ENCODE measurements around the gene PSTPIP1.

The PSTPIP1 gene

GRCh38 chr15:76996526-76997401 lies 1.8 kb downstream of the PSTPIP1 start:
- ATAC-seq = peak; percentile 47
- TF ChIP-seq TCF4 (CRISPR knock-in tag; IDR thresholded peaks at IDR 0.05; ENCODE audit: borderline replicate concordance) (no peak), ESRRG (CRISPR knock-in tag; IDR thresholded peaks at IDR 0.05) (no peak), PPARA (CRISPR knock-in tag; IDR thresholded peaks at IDR 0.05; ENCODE audit: borderline replicate concordance) (no peak), GLIS3 (CRISPR knock-in tag; IDR thresholded peaks at IDR 0.05) (no peak), TSHZ2 (CRISPR knock-in tag; IDR thresholded peaks at IDR 0.05) (no peak), ZNF565 (CRISPR knock-in tag; conservative IDR thresholded peaks at IDR 0.05; ENCODE audit: low read depth) (no peak), PATZ1 (CRISPR knock-in tag; IDR thresholded peaks at IDR 0.05; ENCODE audit: borderline replicate concordance) (no peak), OSR1 (CRISPR knock-in tag; IDR thresholded peaks at IDR 0.05) (no peak), ZNF70 (CRISPR knock-in tag; IDR thresholded peaks at IDR 0.05) (no peak), SNAI2 (CRISPR knock-in tag; IDR thresholded peaks at IDR 0.05) (no peak)

GRCh38 chr15:76998663-76999285 lies 3.8 kb downstream of the PSTPIP1 start:
- ATAC-seq = no peak
- TF ChIP-seq TSHZ2 (CRISPR knock-in tag; IDR thresholded peaks at IDR 0.05) (no peak), TCF4 (CRISPR knock-in tag; IDR thresholded peaks at IDR 0.05; ENCODE audit: borderline replicate concordance) (peak; percentile 12; the same call in 1 of the 2 replicates)

GRCh38 chr15:76999996-77000395 lies 5.1 kb downstream of the PSTPIP1 start:
- no peak for ATAC-seq
- TF ChIP-seq CSRNP3 (CRISPR knock-in tag; IDR thresholded peaks at IDR 0.05) (no peak), GLIS3 (CRISPR knock-in tag; IDR thresholded peaks at IDR 0.05) (no peak), RARB (CRISPR knock-in tag; IDR thresholded peaks at IDR 0.05) (no peak), PATZ1 (CRISPR knock-in tag; IDR thresholded peaks at IDR 0.05; ENCODE audit: borderline replicate concordance) (no peak), ESRRG (CRISPR knock-in tag; IDR thresholded peaks at IDR 0.05) (no peak), TOX (CRISPR knock-in tag; IDR thresholded peaks at IDR 0.05; ENCODE audit: borderline replicate concordance) (no peak), ZFP3 (CRISPR knock-in tag; IDR thresholded peaks at IDR 0.05) (no peak), BACH2 (CRISPR knock-in tag; IDR thresholded peaks at IDR 0.05; ENCODE audit: borderline replicate concordance) (no peak), ZNF70 (CRISPR knock-in tag; IDR thresholded peaks at IDR 0.05) (no peak), CREB5 (CRISPR knock-in tag; IDR thresholded peaks at IDR 0.05; ENCODE audit: low read depth) (no peak), TSHZ2 (CRISPR knock-in tag; IDR thresholded peaks at IDR 0.05) (no peak), ZNF8 (CRISPR knock-in tag; IDR thresholded peaks at IDR 0.05) (no peak), ZFP30 (CRISPR knock-in tag; IDR thresholded peaks at IDR 0.05) (no peak), PPARA (CRISPR knock-in tag; IDR thresholded peaks at IDR 0.05; ENCODE audit: borderline replicate concordance) (no peak), ISL1 (CRISPR knock-in tag; IDR thresholded peaks at IDR 0.05) (no peak), ZNF565 (CRISPR knock-in tag; conservative IDR thresholded peaks at IDR 0.05; ENCODE audit: low read depth) (no peak), ZC3H10 (CRISPR knock-in tag; IDR thresholded peaks at IDR 0.05) (no peak)

All from SK-N-SH treated with all-trans-retinoic acid at 6 μM for 48 hours (cell line).